Measurements from ENCODE around the gene IPO4. TPM values are rescaled to one million over a fixed set of nuclear protein-coding genes. Genes with fewer than 3 reads are reported as not detected.

The IPO4 gene
- total and polyA plus RNA-seq, 2 of the 13 experiments (the other 11 are each of a cell fraction or from before 2014, with no cell fraction given), result 39.0 to 179 TPM

DNA sequence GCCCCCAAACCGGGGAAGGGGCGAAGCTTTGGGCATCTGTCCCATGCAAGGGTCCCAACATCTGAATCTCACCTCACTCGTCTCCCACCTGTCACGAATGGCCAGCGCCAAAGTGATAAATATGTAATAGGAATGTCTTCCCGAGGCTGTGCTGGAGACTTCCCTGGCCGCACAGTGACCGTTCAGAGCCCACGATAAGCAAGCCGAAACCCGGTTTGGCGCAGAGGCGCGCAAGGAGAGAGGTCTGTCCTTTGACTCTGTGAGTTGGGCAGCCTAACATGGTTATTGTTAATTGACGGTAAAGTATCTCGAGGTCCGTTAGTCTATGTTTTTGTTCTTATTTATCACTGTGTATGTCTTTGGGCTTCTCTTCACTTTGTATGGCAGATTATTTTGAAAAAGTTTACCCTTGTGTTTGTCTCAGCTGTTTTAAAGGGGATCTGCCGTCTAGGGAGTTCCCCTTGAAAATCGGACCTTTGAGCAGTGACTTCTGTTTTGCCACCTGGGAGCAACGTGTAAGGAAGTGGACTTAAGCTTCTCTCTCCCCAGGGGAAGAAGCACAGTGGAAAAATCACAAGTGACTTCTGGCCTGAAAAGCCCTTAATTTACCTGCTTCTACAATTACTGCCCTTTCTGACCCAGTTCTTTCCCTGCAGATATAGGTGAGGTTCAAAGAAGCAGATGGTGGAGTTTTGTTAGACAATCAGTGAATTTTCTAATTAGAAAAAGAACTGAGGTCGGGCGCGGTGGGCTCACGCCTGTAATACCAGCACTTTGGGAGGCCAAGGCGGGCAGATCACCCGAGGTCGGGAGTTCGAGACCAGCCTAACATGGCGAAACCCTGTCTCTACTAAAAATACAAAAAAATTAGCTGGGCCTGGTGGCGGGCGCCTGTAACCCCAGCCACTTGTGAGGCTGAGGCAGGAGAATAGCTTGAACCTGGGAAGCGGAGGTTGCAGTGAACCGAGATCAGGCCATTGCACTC, 7.7 kb upstream of the IPO4 start (continued):
- TF ChIP-seq ZNF407 (CRISPR knock-in tag; IDR thresholded peaks at IDR 0.05; ENCODE audit: not compliant biosample characterization), result no peak
- TF ChIP-seq SNAPC4 (CRISPR knock-in tag; IDR thresholded peaks at IDR 0.05), result no peak
- TF ChIP-seq DPF2 (CRISPR knock-in tag; IDR thresholded peaks at IDR 0.05; ENCODE audit: borderline replicate concordance, low read depth), result no peak; the same call in 1 of the 2 replicates
- TF ChIP-seq SATB2 (CRISPR knock-in tag; IDR thresholded peaks at IDR 0.05), result 0 out of 2 replicates have a peak, but pooled peaks have one; percentile 21
- TF ChIP-seq TFAP4 (IDR thresholded peaks at IDR 0.05; ENCODE audit: borderline replicate concordance, low read depth), result peak; percentile 70
- TF ChIP-seq ZBTB8A (CRISPR knock-in tag; IDR thresholded peaks at IDR 0.05; ENCODE audit: borderline replicate concordance, low read depth), result no peak
- TF ChIP-seq SRSF9 (IDR thresholded peaks at IDR 0.05; ENCODE audit: borderline replicate concordance, insufficient read depth, low read depth, low read length, poor library complexity, severe bottlenecking), result no peak
- TF ChIP-seq ZBTB39 (CRISPR knock-in tag; IDR thresholded peaks at IDR 0.05), result peak; percentile 76; the same call in 1 of the 2 replicates
- no peak for TF ChIP-seq ZNF101 (CRISPR knock-in tag; IDR thresholded peaks at IDR 0.05; ENCODE audit: borderline replicate concordance, low read depth)

All from HepG2 (cell line).